Keratinocyte (primary cell): Measurements from ENCODE around the gene RSPH9. TPM values are rescaled to one million over a fixed set of nuclear protein-coding genes. Genes with fewer than 3 reads are reported as not detected.

Source experiments
- DNase-seq: peaks from one replicate; pipeline ENCODE4 v3.0.0-alpha.2; 2011; ENCODE audit warnings: low read depth, missing footprints, low spot score
- FAIRE-seq: peaks from 2 replicates; lab custom pipeline; 2011; peaks lifted over from hg19 to GRCh38; lab: Jason Lieb, UNC
- H2AFZ ChIP-seq: 2 replicates; pipeline ENCODE4 v1.6.0; 2012; ENCODE audit warnings: low read length, control low read depth, inconsistent platforms; ENCODE audit not compliant: control insufficient read depth
- H3K27ac ChIP-seq: 2 replicates; pipeline ENCODE4 v1.5.1; 2011; ENCODE audit warnings: low read length; ENCODE audit not compliant: control insufficient read depth, insufficient read depth
- H3K27me3 ChIP-seq: 3 replicates; pipeline ENCODE4 v1.6.0; 2011; ENCODE audit warnings: low read length; ENCODE audit not compliant: control insufficient read depth, insufficient read depth; ENCODE audit errors: extremely low read depth
- H3K36me3 ChIP-seq, 2 experiments: 2 replicates in 1 of 2; 3 replicates in 1 of 2; pipeline ENCODE4 v1.5.1; 2011; ENCODE audit warnings: low read length in 2 of 2, mild to moderate bottlenecking in 1 of 2; ENCODE audit not compliant: control insufficient read depth in 2 of 2, insufficient read depth in 2 of 2; ENCODE audit errors: extremely low read depth in 1 of 2
- H3K4me1 ChIP-seq: 3 replicates; pipeline ENCODE4 v1.5.1; 2011; ENCODE audit warnings: low read length; ENCODE audit not compliant: control insufficient read depth, insufficient read depth; ENCODE audit errors: extremely low read depth
- H3K4me2 ChIP-seq: 3 replicates; pipeline ENCODE4 v1.6.0; 2011; ENCODE audit warnings: low read depth, low read length; ENCODE audit not compliant: control insufficient read depth, insufficient read depth; ENCODE audit errors: extremely low read depth
- H3K4me3 ChIP-seq, 3 experiments: fragments of 200-600 bp in 1 of 3; sonication (generic) in 1 of 3; 2 replicates in 2 of 3; 3 replicates in 1 of 3; pipeline ENCODE4 v1.5.1; 2011 to 2016; ENCODE audit warnings: low read length in 3 of 3, mild to moderate bottlenecking in 3 of 3, control low read depth in 2 of 3, inconsistent platforms in 1 of 3, low read depth in 1 of 3, mixed read lengths in 1 of 3, mixed run types in 1 of 3, moderate library complexity in 1 of 3; ENCODE audit not compliant: control insufficient read depth in 2 of 3, insufficient read depth in 2 of 3; ENCODE audit errors: extremely low read depth in 1 of 3
- H3K79me2 ChIP-seq: 2 replicates; pipeline ENCODE4 v1.6.0; 2012; ENCODE audit warnings: low read length; ENCODE audit not compliant: control insufficient read depth, insufficient read depth
- H3K9ac ChIP-seq: 3 replicates; pipeline ENCODE4 v1.6.0; 2011; ENCODE audit warnings: low read length; ENCODE audit not compliant: control insufficient read depth, insufficient read depth; ENCODE audit errors: extremely low read depth
- H3K9me1 ChIP-seq: 3 replicates; pipeline ENCODE4 v1.6.0; 2011; ENCODE audit warnings: low read length; ENCODE audit not compliant: control insufficient read depth, insufficient read depth; ENCODE audit errors: extremely low read depth
- H3K9me3 ChIP-seq: 2 replicates; pipeline ENCODE4 v1.5.1; 2012; ENCODE audit warnings: low read depth, low read length; ENCODE audit not compliant: control insufficient read depth
- H4K20me1 ChIP-seq: 3 replicates; pipeline ENCODE4 v1.6.0; 2011; ENCODE audit warnings: low read length; ENCODE audit not compliant: control insufficient read depth, insufficient read depth; ENCODE audit errors: extremely low read depth
- CTCF ChIP-seq, 3 experiments: IDR thresholded peaks in 1 of 3; conservative IDR thresholded peaks in 1 of 3; optimal IDR thresholded peaks in 1 of 3; 2 replicates in 2 of 3; 3 replicates in 1 of 3; pipeline versions ENCODE3 to v1.5.1; 2011; ENCODE audit warnings: low read length in 3 of 3, mild to moderate bottlenecking in 3 of 3, moderate library complexity in 2 of 3, control low read depth in 1 of 3, inconsistent platforms in 1 of 3; ENCODE audit not compliant: insufficient read depth in 2 of 3; ENCODE audit errors: extremely low read depth in 1 of 3
- EZH2 ChIP-seq: IDR thresholded peaks from one replicate; pipeline ENCODE4 v1.6.1; 2012; ENCODE audit warnings: inconsistent platforms, mild to moderate bottlenecking, low read length, moderate library complexity
- dilution Hi-C: fragments of 300-500 bp; cut with MboI; formaldehyde crosslinking; loops from one replicate; pipeline ENCODE4 v1.7.0; 2020; ENCODE audit warnings: low sequenced_read_pairs; ENCODE audit not compliant: extremely low pct_ligation_motif_present
- polyA plus RNA-seq, 5 experiments: library from polyadenylated mRNA; depleted of rRNA in 3 of 5; stranded (reverse) in 3 of 5; stranded (forward) in 1 of 5; unstranded in 1 of 5; fragments of >200 nt; gene quantifications; 1 replicate in 1 of 5; 2 replicates in 3 of 5; 3 replicates in 1 of 5; pipeline versions ENCODE4 v1.2.1 to v1.2.3, GENCODE V29; 2011 to 2012; ENCODE audit warnings: missing spikeins in 2 of 5, low read depth in 1 of 5, low replicate concordance in 1 of 5

RSPH9 gene
- polyA plus RNA-seq, 1 donor (not counting 4 experiments of a cell fraction or from before 2014, with no cell fraction given): not detected

- Histone ChIP-seq H3K4me2 (no peak overlapping the region), H3K4me3 (no peak overlapping the region), H4K20me1 (no peaks in the 10 kb centered on the region), H3K79me2 (no peaks in the 10 kb centered on the region), H3K27me3 (peaks cover 3% of the 10 kb centered on the region), H3K9me3 (no peaks in the 10 kb centered on the region), H3K9ac (no peak overlapping the region), H2AFZ (no peak overlapping the region), H3K9me1 (no peaks in the 10 kb centered on the region), H3K4me1 (peaks cover 14% of the 10 kb centered on the region), H3K27ac (no peak overlapping the region), H3K36me3 (no peaks in the 10 kb centered on the region)
- TF ChIP-seq EZH2 (no peak), CTCF (optimal IDR thresholded peaks at IDR 0.05 in 1 of 3, IDR thresholded peaks at IDR 0.05 in 1 of 3, conservative IDR thresholded peaks at IDR 0.05 in 1 of 3; ENCODE audit: extremely low read depth in 1 of 3, insufficient read depth in 2 of 3, low read length in 3 of 3) (no peak)
- no peak for FAIRE-seq
- no peak for DNase-seq
- dilution Hi-C loops: no loop called here
Measured at GRCh38 chr6:43707767-43708166, 62.9 kb downstream of the RSPH9 start.

DNA sequence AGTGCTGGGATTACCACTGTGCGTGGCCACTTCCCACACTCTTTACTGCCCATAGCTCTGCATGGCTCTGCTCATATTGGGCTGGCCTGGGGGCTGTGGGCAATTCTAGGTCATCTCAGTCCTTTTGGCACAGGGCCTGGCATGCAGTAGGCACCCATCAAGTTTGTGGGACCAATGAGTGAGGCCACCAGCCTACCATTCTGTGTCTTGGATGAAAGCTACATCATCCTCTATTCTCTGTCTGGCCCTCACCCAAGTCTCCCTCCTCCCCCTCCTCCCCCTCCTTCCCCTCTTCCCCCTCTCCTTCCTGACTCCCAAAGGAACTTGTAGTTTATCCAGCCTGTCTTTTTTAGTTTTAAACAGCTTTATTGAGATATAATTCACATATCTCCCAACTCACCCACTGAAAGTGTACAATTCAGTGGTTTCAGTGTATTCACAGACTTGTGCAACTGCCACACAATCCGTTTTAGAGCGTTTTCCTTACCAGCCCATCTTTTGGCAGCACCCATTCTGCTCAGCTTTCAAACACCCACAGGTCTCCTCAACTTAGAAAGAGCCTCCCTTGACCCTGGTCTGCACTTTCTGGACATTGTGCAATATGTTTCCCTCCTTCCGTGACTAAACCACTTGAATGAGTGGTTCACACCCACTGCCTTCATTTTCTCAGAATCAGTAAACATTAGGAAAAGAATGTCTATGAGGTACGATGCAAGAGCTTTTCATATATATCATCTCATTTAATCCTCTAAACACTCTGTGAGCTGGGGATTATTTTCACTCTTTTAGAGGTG, 64.2 kb downstream of the RSPH9 start:
- Histone ChIP-seq H3K4me3 (no peak overlapping the region), H3K9me1 (no peaks in the 10 kb centered on the region), H3K4me2 (no peak overlapping the region), H3K9me3 (no peaks in the 10 kb centered on the region), H2AFZ (no peak overlapping the region), H4K20me1 (no peaks in the 10 kb centered on the region), H3K27ac (no peak overlapping the region), H3K36me3 (no peaks in the 10 kb centered on the region), H3K27me3 (peaks cover 3% of the 10 kb centered on the region), H3K9ac (no peak overlapping the region), H3K79me2 (no peaks in the 10 kb centered on the region), H3K4me1 (peaks cover 8% of the 10 kb centered on the region)
- TF ChIP-seq CTCF (optimal IDR thresholded peaks at IDR 0.05 in 1 of 3, IDR thresholded peaks at IDR 0.05 in 1 of 3, conservative IDR thresholded peaks at IDR 0.05 in 1 of 3; ENCODE audit: extremely low read depth in 1 of 3, insufficient read depth in 2 of 3, low read length in 3 of 3) (no peak), EZH2 (no peak)
- no peak for FAIRE-seq
- no peak for DNase-seq
- dilution Hi-C loops: no loop called here
